ENCODE results near the gene NDUFV2. TPM values are rescaled to one million over a fixed set of nuclear protein-coding genes. Genes with fewer than 3 reads are reported as not detected.
"Not testable (repeated sequence)": the region's sequence is repeated elsewhere in the genome, so short reads cannot be mapped to it uniquely, and the experiment has no call there.

The NDUFV2 gene
- total RNA-seq, 1 donor from 2014 or later, result 225 TPM

- intact Hi-C loops (cut with micrococcal nuclease), result no loop called here
Measured at GRCh38 chr18:9146224-9146623, 43.7 kb downstream of the NDUFV2 start.

DNA sequence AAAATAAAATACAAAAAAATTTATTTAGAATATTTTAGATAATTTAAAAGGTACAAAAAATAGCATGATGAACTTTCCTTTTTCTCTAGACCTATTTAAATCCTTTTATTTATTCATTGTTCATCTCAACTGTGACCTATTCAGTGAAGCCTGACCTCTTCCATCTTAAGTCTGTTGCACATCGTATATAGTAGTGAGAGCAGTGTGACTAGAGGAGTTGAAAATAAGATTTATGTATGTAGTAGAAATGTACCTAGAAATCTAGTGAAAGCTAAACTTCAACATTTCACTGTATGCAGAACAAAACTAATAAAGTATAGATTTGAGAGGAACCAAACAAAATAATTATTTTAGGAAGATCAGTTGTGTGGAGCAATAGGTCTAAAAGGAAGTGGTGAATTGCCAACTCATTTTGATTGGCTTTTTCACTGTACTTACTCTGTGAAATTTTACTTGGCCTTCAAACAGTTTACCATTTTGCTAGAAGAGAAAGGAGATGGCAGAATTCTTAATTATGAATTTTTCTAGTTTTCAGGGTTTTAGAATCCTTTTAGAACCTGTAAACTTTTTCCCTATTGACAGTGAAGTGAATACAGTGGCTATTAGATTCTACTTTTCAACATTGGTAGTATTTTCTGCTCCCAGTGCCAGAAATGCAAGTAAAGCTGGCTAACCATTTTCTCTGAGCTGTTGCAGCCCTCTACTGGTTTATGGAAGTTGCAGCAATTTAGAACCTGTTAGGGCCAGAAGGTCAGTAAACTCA lies 45.1 kb downstream of the NDUFV2 start:
- intact Hi-C loops (cut with micrococcal nuclease), result loop anchor here (1.0 kb wide), 1 partner anchor 74 kb away; no protein-coding TSS in a partner anchor

DNA sequence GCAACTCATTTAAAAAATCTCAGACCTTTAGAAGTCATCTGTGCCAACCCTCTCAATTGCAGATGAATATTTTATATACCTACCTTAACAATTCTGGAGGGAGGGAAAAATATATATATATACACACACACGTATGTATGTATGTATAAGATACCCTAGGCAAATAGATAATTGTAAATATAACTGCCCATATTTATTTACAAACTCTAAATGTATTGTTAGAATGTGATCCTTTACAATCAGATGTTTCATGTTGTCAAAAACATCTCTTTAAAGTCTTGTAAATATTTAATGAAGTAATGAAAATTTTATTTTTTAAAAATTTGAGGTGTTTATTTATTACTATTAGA lies 45.7 kb downstream of the NDUFV2 start:
- intact Hi-C loops (cut with micrococcal nuclease), result loop anchor here (1.0 kb wide), 1 partner anchor 75 kb away; no protein-coding TSS in a partner anchor

GRCh38 chr18:9150121-9150520 lies 47.6 kb downstream of the NDUFV2 start:
- intact Hi-C loops (cut with micrococcal nuclease), result no loop called here

DNA sequence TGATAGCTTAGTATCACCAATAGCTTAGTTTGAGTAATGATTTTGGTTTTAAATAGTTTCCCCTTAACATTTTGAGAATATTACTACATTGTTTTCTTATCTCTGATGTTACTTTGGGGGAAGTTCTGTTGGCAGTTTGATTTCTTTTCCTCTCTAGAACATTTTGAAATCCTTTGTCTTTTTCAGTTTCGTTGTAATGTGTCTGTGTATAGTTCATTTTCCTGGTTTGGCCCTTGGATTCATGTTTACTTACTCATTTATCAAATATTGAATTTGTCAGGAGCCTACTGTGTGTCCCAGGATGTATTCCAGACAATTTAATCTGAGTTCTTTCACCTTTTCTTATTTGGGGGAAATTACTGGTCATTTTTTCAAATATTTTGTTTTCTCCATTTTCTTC lies 50.8 kb downstream of the NDUFV2 start:
- intact Hi-C loops (cut with micrococcal nuclease), result no loop called here

DNA sequence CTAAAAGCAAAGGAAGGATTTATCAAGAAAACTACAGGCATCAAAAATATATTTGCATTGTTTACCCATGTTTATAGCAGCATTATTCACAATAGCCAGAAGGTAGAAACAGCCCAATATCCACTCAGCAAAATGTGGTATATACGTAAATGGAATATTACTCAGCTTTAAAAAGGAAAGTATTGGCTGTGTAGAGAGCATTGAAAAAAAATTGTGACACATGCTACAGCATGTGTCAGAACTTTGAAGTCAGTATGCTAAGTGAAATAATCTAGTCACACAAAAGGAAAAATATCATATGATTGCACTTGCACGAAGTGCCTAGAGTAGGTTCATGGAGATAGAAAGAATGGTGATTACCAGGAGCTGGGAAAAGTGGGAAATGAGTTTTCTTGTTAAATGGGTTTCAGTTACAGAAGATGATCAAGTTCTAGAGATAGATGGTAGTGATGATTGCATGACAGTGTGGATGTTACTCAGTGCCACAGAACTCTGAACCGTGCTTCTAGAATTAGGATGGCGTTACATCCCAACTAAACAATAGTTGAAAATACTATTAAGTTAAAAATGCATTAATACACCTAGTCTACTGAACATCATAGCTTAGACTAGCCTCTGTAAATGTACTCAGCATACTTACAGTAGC lies 54.2 kb downstream of the NDUFV2 start:
- intact Hi-C loops (cut with micrococcal nuclease), result no loop called here

DNA sequence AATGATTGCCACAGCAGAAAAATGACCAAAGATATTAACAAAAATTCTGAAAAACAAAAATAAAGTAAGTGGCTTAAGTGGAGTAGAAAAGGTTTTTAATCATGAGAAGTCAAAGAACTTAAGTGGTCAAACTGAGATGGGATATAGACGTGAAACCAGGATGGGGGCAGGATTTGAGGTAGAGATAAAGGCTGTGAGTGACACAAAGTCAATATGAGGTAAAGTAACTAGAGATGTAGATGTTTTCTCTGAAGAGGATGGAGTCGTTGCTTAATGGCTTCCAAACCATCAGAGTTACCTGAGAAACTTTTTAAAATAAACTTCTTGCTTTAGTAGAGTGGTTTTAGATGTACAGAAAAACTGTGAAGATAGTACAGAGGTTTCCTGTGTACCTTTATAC lies 55.3 kb downstream of the NDUFV2 start:
- intact Hi-C loops (cut with micrococcal nuclease), result no loop called here

DNA sequence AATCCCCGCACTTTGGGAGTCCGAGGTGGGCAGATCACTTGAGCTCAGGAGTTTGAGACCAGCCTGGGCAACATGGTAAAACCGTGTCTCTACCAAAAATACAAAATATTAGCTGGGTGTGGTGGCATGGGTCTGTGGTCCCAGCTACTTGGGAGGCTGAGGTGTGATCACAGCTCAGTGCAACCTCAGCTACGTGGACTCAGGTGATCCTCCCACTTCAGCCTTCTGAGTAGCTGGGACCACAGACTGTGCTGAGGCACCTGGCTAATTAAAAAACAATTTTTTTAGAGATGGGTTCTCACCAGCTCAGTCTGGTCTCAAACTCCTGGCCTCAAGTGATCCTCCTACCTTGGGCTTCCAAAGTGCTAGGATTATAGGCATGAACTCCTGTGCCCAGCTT lies 57.5 kb downstream of the NDUFV2 start:
- intact Hi-C loops (cut with micrococcal nuclease), result no loop called here

DNA sequence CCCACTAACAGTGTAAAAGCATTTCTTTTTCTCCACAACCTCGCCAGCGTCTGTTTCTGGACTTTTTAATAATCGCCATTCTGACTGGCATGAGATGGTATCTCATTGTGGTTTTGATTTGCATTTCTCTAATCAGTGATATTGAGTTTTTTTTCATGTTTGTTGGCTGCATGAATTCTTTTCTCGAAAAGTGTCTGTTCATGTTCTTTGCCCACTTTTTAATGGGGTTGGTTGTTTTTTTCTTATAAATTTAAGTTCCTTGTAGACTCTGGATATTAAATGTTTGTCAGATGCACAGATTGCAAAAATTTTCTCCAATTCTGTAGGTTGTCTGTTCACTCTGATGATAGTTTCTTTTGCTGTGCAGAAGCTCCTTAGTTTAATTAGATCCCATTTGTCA lies 60.2 kb downstream of the NDUFV2 start:
- intact Hi-C loops (cut with micrococcal nuclease), result not testable (repeated sequence)

GRCh38 chr18:9164149-9164548 lies 61.6 kb downstream of the NDUFV2 start:
- intact Hi-C loops (cut with micrococcal nuclease), result not testable (repeated sequence)

DNA sequence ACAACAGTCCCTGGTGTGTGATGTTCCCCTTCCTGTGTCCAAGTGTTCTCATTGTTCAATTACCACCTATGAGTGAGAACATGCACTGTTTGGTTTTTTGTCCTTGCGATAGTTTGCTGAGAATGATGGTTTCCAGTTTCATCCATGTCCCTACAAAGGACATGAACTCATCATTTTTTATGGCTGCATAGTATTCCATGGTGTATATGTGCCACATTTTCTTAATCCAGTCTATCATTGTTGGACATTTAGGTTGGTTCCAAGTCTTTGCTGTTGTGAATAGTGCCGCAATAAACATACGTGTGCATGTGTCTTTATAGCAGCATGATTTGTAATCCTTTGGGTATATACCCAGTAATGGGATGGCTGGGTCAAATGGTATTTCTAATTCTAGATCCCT lies 63.4 kb downstream of the NDUFV2 start:
- intact Hi-C loops (cut with micrococcal nuclease), result not testable (repeated sequence)

- intact Hi-C loops (cut with micrococcal nuclease), result not testable (repeated sequence)
Measured at GRCh38 chr18:9169515-9169914, 67.0 kb downstream of the NDUFV2 start.

DNA sequence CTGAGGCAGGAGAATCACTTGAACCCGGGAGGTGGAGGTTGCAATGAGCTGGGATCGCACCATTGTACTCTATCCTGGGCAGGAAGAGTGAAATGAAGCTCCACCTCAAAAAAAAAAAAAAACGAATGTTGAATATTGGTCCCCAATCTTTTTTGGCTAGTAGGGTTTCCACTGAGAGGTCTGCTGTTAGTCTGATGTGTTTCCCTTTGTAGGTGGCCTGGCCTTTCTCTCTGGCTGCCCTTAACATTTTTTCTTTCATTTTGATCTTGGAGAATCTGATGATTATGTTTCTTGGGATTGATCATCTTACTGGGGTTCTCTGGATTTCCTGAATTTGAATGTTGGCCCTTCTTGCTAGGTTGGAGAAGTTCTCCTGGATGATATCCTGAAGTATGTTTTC lies 69.4 kb downstream of the NDUFV2 start:
- intact Hi-C loops (cut with micrococcal nuclease), result not testable (repeated sequence)

- intact Hi-C loops (cut with micrococcal nuclease), result no loop called here
Measured at GRCh38 chr18:9172506-9173127, 70.1 kb downstream of the NDUFV2 start.

DNA sequence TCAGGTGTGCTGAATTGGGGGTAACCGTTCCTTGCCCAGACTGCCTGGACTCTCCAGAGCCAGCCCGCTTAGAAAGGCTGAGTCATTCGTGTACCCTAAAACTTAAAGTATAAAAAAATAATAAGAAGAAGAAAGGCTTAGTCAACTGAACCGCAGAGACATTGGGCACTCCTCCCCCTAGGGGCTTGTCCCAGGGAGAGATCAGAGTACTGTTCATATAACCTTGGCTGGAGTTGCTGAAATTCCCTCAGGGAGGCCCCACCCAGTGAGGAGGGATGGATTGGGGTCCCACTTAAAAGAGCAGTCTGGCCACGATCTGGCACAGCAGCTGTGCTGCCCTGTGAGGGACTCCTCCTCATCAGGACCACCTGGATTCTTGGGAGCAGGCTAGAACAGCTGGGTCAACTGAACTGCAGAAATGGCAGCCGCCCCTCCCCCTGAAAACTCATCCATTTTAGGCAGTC lies 71.3 kb downstream of the NDUFV2 start:
- intact Hi-C loops (cut with micrococcal nuclease), result no loop called here

GRCh38 chr18:9174302-9174701 lies 71.8 kb downstream of the NDUFV2 start:
- intact Hi-C loops (cut with micrococcal nuclease), result no loop called here

GRCh38 chr18:9175115-9175514 lies 72.6 kb downstream of the NDUFV2 start:
- intact Hi-C loops (cut with micrococcal nuclease), result no loop called here

GRCh38 chr18:9177031-9177430 lies 74.5 kb downstream of the NDUFV2 start:
- intact Hi-C loops (cut with micrococcal nuclease), result no loop called here

GRCh38 chr18:9177466-9177865 lies 75.0 kb downstream of the NDUFV2 start:
- intact Hi-C loops (cut with micrococcal nuclease), result no loop called here

- intact Hi-C loops (cut with micrococcal nuclease), result no loop called here
Measured at GRCh38 chr18:9178557-9178956, 76.1 kb downstream of the NDUFV2 start.

DNA sequence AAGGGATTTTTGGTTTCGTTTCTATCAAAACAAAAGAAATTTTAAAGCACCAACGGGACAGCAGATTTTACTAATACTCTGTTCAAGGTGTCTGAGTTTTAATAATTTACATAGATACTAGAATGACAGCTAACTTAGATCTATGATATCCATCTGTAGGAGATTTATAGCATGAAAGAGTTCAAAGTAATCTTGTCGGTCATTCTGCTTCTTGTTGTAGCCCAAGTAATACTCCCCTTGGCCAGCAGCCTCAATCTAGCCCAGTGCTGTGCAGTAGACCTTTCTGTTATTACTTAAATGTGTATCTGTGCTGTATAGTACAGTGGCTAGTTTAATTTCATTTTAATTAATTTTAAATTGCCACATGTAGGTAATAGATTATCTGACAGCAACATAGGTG lies 78.8 kb downstream of the NDUFV2 start:
- intact Hi-C loops (cut with micrococcal nuclease), result no loop called here

GRCh38 chr18:9182852-9183399 lies 80.4 kb downstream of the NDUFV2 start:
- intact Hi-C loops (cut with micrococcal nuclease), result no loop called here
